HS-5 (cell line): ENCODE data around the gene ARHGEF26.

Experiments used
- DNase-seq: peaks from one replicate; pipeline ENCODE4 v3.0.0-alpha.2; 2012; ENCODE audit warnings: low read depth

ARHGEF26 gene

GRCh38 chr3:154161806-154162205, 40.6 kb downstream of the ARHGEF26 start:
- no peak for DNase-seq

- DNase-seq, result no peak
Measured at GRCh38 chr3:154164387-154164786, 43.2 kb downstream of the ARHGEF26 start.

- DNase-seq, result no peak
Measured at GRCh38 chr3:154168998-154169795, 48.0 kb downstream of the ARHGEF26 start.

GRCh38 chr3:154169796-154170110, 48.6 kb downstream of the ARHGEF26 start:
- no peak for DNase-seq

GRCh38 chr3:154170300-154170699, 49.1 kb downstream of the ARHGEF26 start:
- no peak for DNase-seq

GRCh38 chr3:154175041-154175440, 53.9 kb downstream of the ARHGEF26 start:
- no peak for DNase-seq

GRCh38 chr3:154176036-154176435, 54.8 kb downstream of the ARHGEF26 start:
- no peak for DNase-seq

GRCh38 chr3:154177406-154177805, 56.2 kb downstream of the ARHGEF26 start:
- no peak for DNase-seq

GRCh38 chr3:154178172-154178571, 57.0 kb downstream of the ARHGEF26 start:
- DNase-seq, result no peak

GRCh38 chr3:154180836-154181691, 59.9 kb downstream of the ARHGEF26 start:
- no peak for DNase-seq

GRCh38 chr3:154182322-154182922, 61.2 kb downstream of the ARHGEF26 start:
- no peak for DNase-seq

GRCh38 chr3:154182975-154183374, 61.8 kb downstream of the ARHGEF26 start:
- no peak for DNase-seq

- DNase-seq, result no peak
Measured at GRCh38 chr3:154184582-154184981, 63.4 kb downstream of the ARHGEF26 start.

- no peak for DNase-seq
Measured at GRCh38 chr3:154188437-154188836, 67.2 kb downstream of the ARHGEF26 start.

- DNase-seq, result no peak
Measured at GRCh38 chr3:154188846-154189245, 67.7 kb downstream of the ARHGEF26 start.

- no peak for DNase-seq
Measured at GRCh38 chr3:154191520-154191919, 70.3 kb downstream of the ARHGEF26 start.

- DNase-seq, result no peak
Measured at GRCh38 chr3:154192225-154192624, 71.0 kb downstream of the ARHGEF26 start.

GRCh38 chr3:154193000-154193615, 71.9 kb downstream of the ARHGEF26 start:
- peak; percentile 24 for DNase-seq

- no peak for DNase-seq
Measured at GRCh38 chr3:154194877-154195276, 73.7 kb downstream of the ARHGEF26 start.

- no peak for DNase-seq
Measured at GRCh38 chr3:154195620-154196356, 74.6 kb downstream of the ARHGEF26 start.

- no peak for DNase-seq
Measured at GRCh38 chr3:154197751-154198150, 76.6 kb downstream of the ARHGEF26 start.

GRCh38 chr3:154209499-154209898, 88.3 kb downstream of the ARHGEF26 start:
- no peak for DNase-seq
